HG03139 (cell line): ENCODE data around the gene IGSF8.

Experiments
- ATAC-seq: cut with Tn5 transposase; IDR thresholded peaks from one replicate; pipeline ENCODE4 v1.9.1; 2021; ENCODE audit not compliant: unreplicated experiment

IGSF8 gene

DNA sequence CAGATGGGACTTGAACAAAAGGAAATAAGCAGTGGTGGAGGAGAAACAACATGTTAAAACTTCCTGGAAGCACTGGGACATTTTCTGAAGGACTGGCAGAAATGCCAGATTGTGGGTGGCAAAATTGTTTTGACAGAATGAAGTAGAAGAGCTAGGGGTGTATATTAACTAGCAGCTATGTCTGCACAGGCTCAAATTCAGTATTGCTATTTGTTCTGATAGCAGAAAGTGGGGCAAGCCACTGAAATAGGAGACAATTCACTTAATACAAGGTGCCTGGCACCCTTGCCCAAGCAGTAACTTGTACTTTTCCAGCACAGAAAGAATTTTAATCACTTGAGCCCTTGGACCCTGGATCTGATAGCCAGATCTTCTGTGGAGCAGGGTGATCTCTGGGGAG, 54.9 kb downstream of the IGSF8 start:
- ATAC-seq: no peak
